Liver (tissue), 3 donors: ENCODE measurements around the gene SP3.

Experiments
- EGR1 ChIP-seq, 2 donors: IDR thresholded peaks; 2 replicates each; pipeline ENCODE4 v1.6.1; 2016 to 2018; ENCODE audit warnings: antibody characterized with exemption in 2 of 2, low read depth in 2 of 2
- GABPA ChIP-seq, 2 donors: IDR thresholded peaks in 1 of 2; conservative IDR thresholded peaks in 1 of 2; 2 replicates each; pipeline ENCODE4 v1.6.1; 2016; ENCODE audit warnings: antibody characterized with exemption in 2 of 2, mild to moderate bottlenecking in 1 of 2, moderate library complexity in 1 of 2
- HNF4G ChIP-seq: IDR thresholded peaks from 2 replicates; pipeline ENCODE4 v1.6.1; 2016; ENCODE audit warnings: antibody characterized with exemption
- JUND ChIP-seq, 2 donors: IDR thresholded peaks; 2 replicates each; pipeline ENCODE4 v1.6.1; 2016; ENCODE audit warnings: antibody characterized with exemption in 2 of 2
- RAD21 ChIP-seq, 2 donors: IDR thresholded peaks; 2 replicates each; pipeline ENCODE4 v1.6.1; 2016; ENCODE audit warnings: antibody characterized with exemption in 2 of 2, mild to moderate bottlenecking in 2 of 2
- RXRA ChIP-seq, 2 donors: IDR thresholded peaks; 2 replicates each; pipeline ENCODE4 v1.6.1; 2017 to 2018; ENCODE audit warnings: antibody characterized with exemption in 2 of 2, mild to moderate bottlenecking in 1 of 2
- SP1 ChIP-seq: IDR thresholded peaks from 2 replicates; pipeline ENCODE4 v1.6.1; 2018; ENCODE audit warnings: antibody characterized with exemption, mild to moderate bottlenecking
- TAF1 ChIP-seq: conservative IDR thresholded peaks from 2 replicates; pipeline ENCODE4 v1.6.1; 2016; ENCODE audit warnings: antibody characterized with exemption, mild to moderate bottlenecking
- YY1 ChIP-seq: IDR thresholded peaks from 2 replicates; pipeline ENCODE4 v1.6.1; 2016; ENCODE audit warnings: antibody characterized with exemption, mild to moderate bottlenecking
- TF ChIP-seq, protein P1 (sequence below): fragments of 150-350 bp; IDR thresholded peaks from 2 replicates; pipeline ENCODE4 v1.5.1; 2017; ENCODE audit warnings: improper control_type of control experiment, low read depth, low read length; ENCODE audit not compliant: missing input control
- TF ChIP-seq, protein P2 (sequence below): IDR thresholded peaks from 2 replicates; pipeline ENCODE4 v1.6.1; 2016; ENCODE audit warnings: antibody characterized with exemption, mild to moderate bottlenecking
- TF ChIP-seq, protein P3 (sequence below): IDR thresholded peaks from 2 replicates; pipeline ENCODE4 v1.6.1; 2016; ENCODE audit warnings: antibody characterized with exemption
- TF ChIP-seq, protein P4 (sequence below): IDR thresholded peaks from 2 replicates; pipeline ENCODE4 v1.6.1; 2016; ENCODE audit warnings: antibody characterized with exemption
- TF ChIP-seq, protein P5 (sequence below): IDR thresholded peaks from 2 replicates; pipeline ENCODE4 v1.6.1; 2016; ENCODE audit warnings: antibody characterized with exemption
- donor health status: healthy.
- donor health status: healthy.

DNA sequence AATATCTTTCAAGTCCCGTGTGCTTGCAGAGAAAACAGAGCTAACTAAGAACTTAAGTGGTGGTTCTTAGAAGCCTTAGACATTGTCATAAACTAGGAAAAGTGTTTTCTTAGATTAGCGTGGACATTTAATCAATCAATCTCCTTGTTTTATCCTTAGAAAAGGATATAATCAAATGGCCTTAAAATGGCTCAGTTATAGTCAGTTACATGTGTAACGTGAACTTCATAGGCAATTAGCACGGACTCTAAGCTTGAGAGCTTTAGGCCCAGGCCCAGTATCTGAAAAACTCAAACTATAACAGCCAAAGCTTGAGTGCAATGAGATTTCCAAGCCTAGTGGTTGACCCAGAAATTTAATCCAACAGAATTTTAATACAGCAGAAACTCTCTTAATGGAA lies 43.5 kb upstream of the SP3 start:
- TF ChIP-seq, protein P1, sequence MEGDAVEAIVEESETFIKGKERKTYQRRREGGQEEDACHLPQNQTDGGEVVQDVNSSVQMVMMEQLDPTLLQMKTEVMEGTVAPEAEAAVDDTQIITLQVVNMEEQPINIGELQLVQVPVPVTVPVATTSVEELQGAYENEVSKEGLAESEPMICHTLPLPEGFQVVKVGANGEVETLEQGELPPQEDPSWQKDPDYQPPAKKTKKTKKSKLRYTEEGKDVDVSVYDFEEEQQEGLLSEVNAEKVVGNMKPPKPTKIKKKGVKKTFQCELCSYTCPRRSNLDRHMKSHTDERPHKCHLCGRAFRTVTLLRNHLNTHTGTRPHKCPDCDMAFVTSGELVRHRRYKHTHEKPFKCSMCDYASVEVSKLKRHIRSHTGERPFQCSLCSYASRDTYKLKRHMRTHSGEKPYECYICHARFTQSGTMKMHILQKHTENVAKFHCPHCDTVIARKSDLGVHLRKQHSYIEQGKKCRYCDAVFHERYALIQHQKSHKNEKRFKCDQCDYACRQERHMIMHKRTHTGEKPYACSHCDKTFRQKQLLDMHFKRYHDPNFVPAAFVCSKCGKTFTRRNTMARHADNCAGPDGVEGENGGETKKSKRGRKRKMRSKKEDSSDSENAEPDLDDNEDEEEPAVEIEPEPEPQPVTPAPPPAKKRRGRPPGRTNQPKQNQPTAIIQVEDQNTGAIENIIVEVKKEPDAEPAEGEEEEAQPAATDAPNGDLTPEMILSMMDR = no peak
- TF ChIP-seq YY1 (no peak), RAD21 (IDR thresholded peaks at IDR 0.05) (no peak), JUND (IDR thresholded peaks at IDR 0.05) (no peak), GABPA (IDR thresholded peaks at IDR 0.05 in 1 of 2, conservative IDR thresholded peaks at IDR 0.05 in 1 of 2) (no peak), TAF1 (no peak), RXRA (IDR thresholded peaks at IDR 0.05) (no peak), EGR1 (IDR thresholded peaks at IDR 0.05; ENCODE audit: low read depth in 2 of 2) (no peak), SP1 (no peak), HNF4G (no peak)
- TF ChIP-seq, protein P2, sequence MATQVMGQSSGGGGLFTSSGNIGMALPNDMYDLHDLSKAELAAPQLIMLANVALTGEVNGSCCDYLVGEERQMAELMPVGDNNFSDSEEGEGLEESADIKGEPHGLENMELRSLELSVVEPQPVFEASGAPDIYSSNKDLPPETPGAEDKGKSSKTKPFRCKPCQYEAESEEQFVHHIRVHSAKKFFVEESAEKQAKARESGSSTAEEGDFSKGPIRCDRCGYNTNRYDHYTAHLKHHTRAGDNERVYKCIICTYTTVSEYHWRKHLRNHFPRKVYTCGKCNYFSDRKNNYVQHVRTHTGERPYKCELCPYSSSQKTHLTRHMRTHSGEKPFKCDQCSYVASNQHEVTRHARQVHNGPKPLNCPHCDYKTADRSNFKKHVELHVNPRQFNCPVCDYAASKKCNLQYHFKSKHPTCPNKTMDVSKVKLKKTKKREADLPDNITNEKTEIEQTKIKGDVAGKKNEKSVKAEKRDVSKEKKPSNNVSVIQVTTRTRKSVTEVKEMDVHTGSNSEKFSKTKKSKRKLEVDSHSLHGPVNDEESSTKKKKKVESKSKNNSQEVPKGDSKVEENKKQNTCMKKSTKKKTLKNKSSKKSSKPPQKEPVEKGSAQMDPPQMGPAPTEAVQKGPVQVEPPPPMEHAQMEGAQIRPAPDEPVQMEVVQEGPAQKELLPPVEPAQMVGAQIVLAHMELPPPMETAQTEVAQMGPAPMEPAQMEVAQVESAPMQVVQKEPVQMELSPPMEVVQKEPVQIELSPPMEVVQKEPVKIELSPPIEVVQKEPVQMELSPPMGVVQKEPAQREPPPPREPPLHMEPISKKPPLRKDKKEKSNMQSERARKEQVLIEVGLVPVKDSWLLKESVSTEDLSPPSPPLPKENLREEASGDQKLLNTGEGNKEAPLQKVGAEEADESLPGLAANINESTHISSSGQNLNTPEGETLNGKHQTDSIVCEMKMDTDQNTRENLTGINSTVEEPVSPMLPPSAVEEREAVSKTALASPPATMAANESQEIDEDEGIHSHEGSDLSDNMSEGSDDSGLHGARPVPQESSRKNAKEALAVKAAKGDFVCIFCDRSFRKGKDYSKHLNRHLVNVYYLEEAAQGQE = no peak
- TF ChIP-seq, protein P3, sequence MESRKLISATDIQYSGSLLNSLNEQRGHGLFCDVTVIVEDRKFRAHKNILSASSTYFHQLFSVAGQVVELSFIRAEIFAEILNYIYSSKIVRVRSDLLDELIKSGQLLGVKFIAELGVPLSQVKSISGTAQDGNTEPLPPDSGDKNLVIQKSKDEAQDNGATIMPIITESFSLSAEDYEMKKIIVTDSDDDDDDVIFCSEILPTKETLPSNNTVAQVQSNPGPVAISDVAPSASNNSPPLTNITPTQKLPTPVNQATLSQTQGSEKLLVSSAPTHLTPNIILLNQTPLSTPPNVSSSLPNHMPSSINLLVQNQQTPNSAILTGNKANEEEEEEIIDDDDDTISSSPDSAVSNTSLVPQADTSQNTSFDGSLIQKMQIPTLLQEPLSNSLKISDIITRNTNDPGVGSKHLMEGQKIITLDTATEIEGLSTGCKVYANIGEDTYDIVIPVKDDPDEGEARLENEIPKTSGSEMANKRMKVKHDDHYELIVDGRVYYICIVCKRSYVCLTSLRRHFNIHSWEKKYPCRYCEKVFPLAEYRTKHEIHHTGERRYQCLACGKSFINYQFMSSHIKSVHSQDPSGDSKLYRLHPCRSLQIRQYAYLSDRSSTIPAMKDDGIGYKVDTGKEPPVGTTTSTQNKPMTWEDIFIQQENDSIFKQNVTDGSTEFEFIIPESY = no peak
- TF ChIP-seq, protein P4, sequence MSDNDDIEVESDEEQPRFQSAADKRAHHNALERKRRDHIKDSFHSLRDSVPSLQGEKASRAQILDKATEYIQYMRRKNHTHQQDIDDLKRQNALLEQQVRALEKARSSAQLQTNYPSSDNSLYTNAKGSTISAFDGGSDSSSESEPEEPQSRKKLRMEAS = no peak
- TF ChIP-seq, protein P5, sequence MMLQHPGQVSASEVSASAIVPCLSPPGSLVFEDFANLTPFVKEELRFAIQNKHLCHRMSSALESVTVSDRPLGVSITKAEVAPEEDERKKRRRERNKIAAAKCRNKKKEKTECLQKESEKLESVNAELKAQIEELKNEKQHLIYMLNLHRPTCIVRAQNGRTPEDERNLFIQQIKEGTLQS = no peak
